ENCODE data around the gene LGR5. TPM values are rescaled to one million over a fixed set of nuclear protein-coding genes. Genes with fewer than 3 reads are reported as not detected.
"Not testable (repeated sequence)": the region's sequence is repeated elsewhere in the genome, so short reads cannot be mapped to it uniquely, and the experiment has no call there.

The LGR5 gene
- total and polyA plus RNA-seq, 9 donors, result 0.99 to 11.6 (median 6.3) TPM

GRCh38 chr12:71541583-71541982 is 102.0 kb downstream of the LGR5 start:
- Histone ChIP-seq H3K27me3 (ENCODE audit: control insufficient read depth, insufficient read depth, low read length) (no peaks in the 10 kb centered on the region), H3K4me3 (ENCODE audit: low read length) (no peak overlapping the region), H3K27ac (ENCODE audit: low read length) (no peak overlapping the region), H3K36me3 (ENCODE audit: control insufficient read depth, insufficient read depth, low read length) (no peaks in the 10 kb centered on the region), H3K9me3 (replicated peaks; ENCODE audit: control insufficient read depth, low read depth, low read length) (no peaks in the 10 kb centered on the region), H3K4me1 (ENCODE audit: control insufficient read depth, insufficient read depth, low read length) (no peaks in the 10 kb centered on the region)
- WGBS (ENCODE audit: insufficient coverage), result no CpG with 5 or more reads among the region's 1 CpG
- DNase-seq, result no peak

GRCh38 chr12:71546322-71546861 is 106.8 kb downstream of the LGR5 start:
- 100% methylated on average over 1 of the region's 2 CpGs for WGBS (ENCODE audit: insufficient coverage)
- H3K27ac ChIP-seq (ENCODE audit: low read length), result no peak overlapping the region
- H3K4me1 ChIP-seq (ENCODE audit: control insufficient read depth, insufficient read depth, low read length), result no peaks in the 10 kb centered on the region
- H3K9me3 ChIP-seq (replicated peaks; ENCODE audit: control insufficient read depth, low read depth, low read length), result no peaks in the 10 kb centered on the region
- H3K36me3 ChIP-seq (ENCODE audit: control insufficient read depth, insufficient read depth, low read length), result no peaks in the 10 kb centered on the region
- no peaks in the 10 kb centered on the region for H3K27me3 ChIP-seq (ENCODE audit: control insufficient read depth, insufficient read depth, low read length)
- DNase-seq, result no peak
- no peak overlapping the region for H3K4me3 ChIP-seq (ENCODE audit: low read length)

- no peak for DNase-seq
- Histone ChIP-seq H3K36me3 (ENCODE audit: control insufficient read depth, insufficient read depth, low read length) (no peaks in the 10 kb centered on the region), H3K4me3 (ENCODE audit: low read length) (no peak overlapping the region), H3K9me3 (replicated peaks; ENCODE audit: control insufficient read depth, low read depth, low read length) (no peaks in the 10 kb centered on the region), H3K27ac (ENCODE audit: low read length) (no peak overlapping the region), H3K4me1 (ENCODE audit: control insufficient read depth, insufficient read depth, low read length) (no peaks in the 10 kb centered on the region), H3K27me3 (ENCODE audit: control insufficient read depth, insufficient read depth, low read length) (no peaks in the 10 kb centered on the region)
- 86% methylated on average over 1 of the region's 3 CpGs for WGBS (ENCODE audit: insufficient coverage)
These were observed 109.3 kb downstream of the LGR5 start for GRCh38 chr12:71548893-71549292.

GRCh38 chr12:71551529-71551928 is 111.9 kb downstream of the LGR5 start:
- Histone ChIP-seq H3K4me3 (ENCODE audit: low read length) (no peak overlapping the region), H3K27ac (ENCODE audit: low read length) (no peak overlapping the region), H3K36me3 (ENCODE audit: control insufficient read depth, insufficient read depth, low read length) (no peaks in the 10 kb centered on the region), H3K9me3 (replicated peaks; ENCODE audit: control insufficient read depth, low read depth, low read length) (no peaks in the 10 kb centered on the region), H3K27me3 (ENCODE audit: control insufficient read depth, insufficient read depth, low read length) (no peaks in the 10 kb centered on the region), H3K4me1 (ENCODE audit: control insufficient read depth, insufficient read depth, low read length) (no peaks in the 10 kb centered on the region)
- peak; percentile 43 for DNase-seq
- WGBS (ENCODE audit: insufficient coverage), result no CpG with 5 or more reads among the region's 3 CpGs

- Histone ChIP-seq H3K27ac (ENCODE audit: low read length) (no peak overlapping the region), H3K4me3 (ENCODE audit: low read length) (no peak overlapping the region), H3K27me3 (ENCODE audit: control insufficient read depth, insufficient read depth, low read length) (no peaks in the 10 kb centered on the region), H3K36me3 (ENCODE audit: control insufficient read depth, insufficient read depth, low read length) (no peaks in the 10 kb centered on the region), H3K9me3 (replicated peaks; ENCODE audit: control insufficient read depth, low read depth, low read length) (no peaks in the 10 kb centered on the region), H3K4me1 (ENCODE audit: control insufficient read depth, insufficient read depth, low read length) (no peaks in the 10 kb centered on the region)
- WGBS (ENCODE audit: insufficient coverage), result 70% methylated on average over 2 of the region's 5 CpGs
- DNase-seq, result no peak
These were observed 113.3 kb downstream of the LGR5 start for GRCh38 chr12:71552728-71553501.

GRCh38 chr12:71555191-71555590 is 115.6 kb downstream of the LGR5 start:
- 57% methylated on average over 1 of the region's 1 CpG for WGBS (ENCODE audit: insufficient coverage)
- no peak overlapping the region for H3K27ac ChIP-seq (ENCODE audit: low read length)
- no peaks in the 10 kb centered on the region for H3K9me3 ChIP-seq (replicated peaks; ENCODE audit: control insufficient read depth, low read depth, low read length)
- H3K4me3 ChIP-seq (ENCODE audit: low read length), result no peak overlapping the region
- no peaks in the 10 kb centered on the region for H3K36me3 ChIP-seq (ENCODE audit: control insufficient read depth, insufficient read depth, low read length)
- no peaks in the 10 kb centered on the region for H3K27me3 ChIP-seq (ENCODE audit: control insufficient read depth, insufficient read depth, low read length)
- peak; percentile 11 for DNase-seq
- H3K4me1 ChIP-seq (ENCODE audit: control insufficient read depth, insufficient read depth, low read length), result no peaks in the 10 kb centered on the region

- not testable (repeated sequence) for H3K4me3 ChIP-seq (ENCODE audit: low read length); DNase-seq; H3K36me3 ChIP-seq (ENCODE audit: control insufficient read depth, insufficient read depth, low read length); H3K4me1 ChIP-seq (ENCODE audit: control insufficient read depth, insufficient read depth, low read length); H3K27me3 ChIP-seq (ENCODE audit: control insufficient read depth, insufficient read depth, low read length); H3K9me3 ChIP-seq (replicated peaks; ENCODE audit: control insufficient read depth, low read depth, low read length); H3K27ac ChIP-seq (ENCODE audit: low read length)
- no CpG with 5 or more reads among the region's 1 CpG for WGBS (ENCODE audit: insufficient coverage)
These were observed 116.2 kb downstream of the LGR5 start for GRCh38 chr12:71555789-71556188.

- Histone ChIP-seq H3K4me1 (ENCODE audit: control insufficient read depth, insufficient read depth, low read length) (no peaks in the 10 kb centered on the region), H3K27me3 (ENCODE audit: control insufficient read depth, insufficient read depth, low read length) (no peaks in the 10 kb centered on the region), H3K9me3 (replicated peaks; ENCODE audit: control insufficient read depth, low read depth, low read length) (no peaks in the 10 kb centered on the region), H3K4me3 (ENCODE audit: low read length) (no peak overlapping the region), H3K27ac (ENCODE audit: low read length) (no peak overlapping the region), H3K36me3 (ENCODE audit: control insufficient read depth, insufficient read depth, low read length) (no peaks in the 10 kb centered on the region)
- DNase-seq, result no peak
These were observed 116.8 kb downstream of the LGR5 start for GRCh38 chr12:71556448-71556847.

- Histone ChIP-seq H3K4me1 (ENCODE audit: control insufficient read depth, insufficient read depth, low read length) (no peaks in the 10 kb centered on the region), H3K27ac (ENCODE audit: low read length) (no peak overlapping the region), H3K27me3 (ENCODE audit: control insufficient read depth, insufficient read depth, low read length) (no peaks in the 10 kb centered on the region), H3K36me3 (ENCODE audit: control insufficient read depth, insufficient read depth, low read length) (no peaks in the 10 kb centered on the region), H3K9me3 (replicated peaks; ENCODE audit: control insufficient read depth, low read depth, low read length) (no peaks in the 10 kb centered on the region), H3K4me3 (ENCODE audit: low read length) (no peak overlapping the region)
- 75% methylated on average over 4 of the region's 4 CpGs for WGBS (ENCODE audit: insufficient coverage)
- no peak for DNase-seq
These were observed 117.3 kb downstream of the LGR5 start for GRCh38 chr12:71556875-71557274.

- WGBS (ENCODE audit: insufficient coverage), result no CpG with 5 or more reads among the region's 3 CpGs
- Histone ChIP-seq H3K27me3 (ENCODE audit: control insufficient read depth, insufficient read depth, low read length) (no peaks in the 10 kb centered on the region), H3K4me3 (ENCODE audit: low read length) (no peak overlapping the region), H3K9me3 (replicated peaks; ENCODE audit: control insufficient read depth, low read depth, low read length) (no peaks in the 10 kb centered on the region), H3K27ac (ENCODE audit: low read length) (no peak overlapping the region), H3K4me1 (ENCODE audit: control insufficient read depth, insufficient read depth, low read length) (no peaks in the 10 kb centered on the region), H3K36me3 (ENCODE audit: control insufficient read depth, insufficient read depth, low read length) (no peaks in the 10 kb centered on the region)
- DNase-seq, result peak; percentile 61
These were observed 118.8 kb downstream of the LGR5 start for GRCh38 chr12:71558445-71558844.
